ENCODE data around the gene IQCC.

Gene IQCC

DNA sequence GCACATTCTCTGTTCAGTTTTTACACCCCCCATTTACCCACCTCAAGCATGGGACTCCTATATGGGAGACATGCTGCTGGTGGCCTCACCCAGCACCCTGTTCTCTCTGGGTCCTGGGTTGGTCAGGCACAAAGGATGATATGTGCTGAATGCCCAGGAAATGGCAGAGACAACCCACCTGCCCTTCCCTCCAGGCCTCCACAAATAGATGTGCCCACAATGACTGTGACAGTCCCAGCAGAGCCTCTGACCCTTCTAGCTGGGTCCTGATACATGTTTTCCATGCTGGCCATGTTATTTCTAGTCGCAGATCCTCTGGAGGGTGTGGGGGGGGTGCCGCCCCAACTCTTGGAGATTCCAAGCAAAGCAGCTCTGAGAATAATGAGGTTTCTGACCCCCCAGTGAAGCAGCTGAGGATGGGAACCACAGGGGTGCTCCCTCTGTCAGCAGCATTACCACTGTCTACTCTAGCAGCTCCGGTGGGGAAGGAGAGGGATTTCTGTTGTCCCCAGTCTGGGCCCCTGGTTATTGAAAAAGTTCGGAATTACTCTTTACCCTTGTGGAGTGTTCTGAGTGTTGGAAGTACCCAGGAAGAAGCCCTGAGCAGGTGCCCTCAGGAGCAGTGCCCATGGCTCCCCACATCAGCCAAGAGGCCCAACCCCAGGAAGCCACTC lies 6.3 kb upstream of the IQCC start:
- TF ChIP-seq EZH2phosphoT487 (IDR thresholded peaks at IDR 0.05; ENCODE audit: low read depth) (no peak), CTCF (IDR thresholded peaks at IDR 0.05; ENCODE audit: low read depth, low read length) (no peak)
- Histone ChIP-seq H3K27me3 (ENCODE audit: low read depth, low read length) (no peaks in the 10 kb centered on the region), H3K9ac (ENCODE audit: low read length) (peak overlapping the region; percentile 76; the same call in 1 of the 2 replicates), H2AFZ (ENCODE audit: low read depth, low read length) (no peak overlapping the region), H3K36me3 (replicated peaks; ENCODE audit: low read depth, low read length) (peaks cover 19% of the 10 kb centered on the region), H3K9me3 (ENCODE audit: insufficient read depth, low read length) (no peaks in the 10 kb centered on the region), H3K79me2 (ENCODE audit: low read length) (peaks cover 23% of the 10 kb centered on the region), H3K4me1 (ENCODE audit: low read length) (peaks cover 37% of the 10 kb centered on the region), H3K27ac (ENCODE audit: low read length) (peak overlapping the region; percentile 93), H3K4me3 (ENCODE audit: low read length) (peak overlapping the region; percentile 88), H4K20me1 (ENCODE audit: insufficient read depth, low read length) (no peaks in the 10 kb centered on the region), H3K4me2 (ENCODE audit: low read length) (peak overlapping the region; percentile 81)

GRCh38 chr1:32199717-32200072 lies 5.8 kb upstream of the IQCC start:
- Histone ChIP-seq H3K4me2 (ENCODE audit: low read length) (peak overlapping the region; percentile 81), H3K79me2 (ENCODE audit: low read length) (peaks cover 23% of the 10 kb centered on the region), H4K20me1 (ENCODE audit: insufficient read depth, low read length) (no peaks in the 10 kb centered on the region), H3K27me3 (ENCODE audit: low read depth, low read length) (no peaks in the 10 kb centered on the region), H2AFZ (ENCODE audit: low read depth, low read length) (no peak overlapping the region), H3K4me3 (ENCODE audit: low read length) (peak overlapping the region; percentile 88), H3K36me3 (replicated peaks; ENCODE audit: low read depth, low read length) (peaks cover 17% of the 10 kb centered on the region), H3K9me3 (ENCODE audit: insufficient read depth, low read length) (no peaks in the 10 kb centered on the region), H3K4me1 (ENCODE audit: low read length) (peaks cover 37% of the 10 kb centered on the region), H3K27ac (ENCODE audit: low read length) (peak overlapping the region; percentile 93), H3K9ac (ENCODE audit: low read length) (peak overlapping the region; percentile 76)
- TF ChIP-seq CTCF (IDR thresholded peaks at IDR 0.05; ENCODE audit: low read depth, low read length) (no peak), EZH2phosphoT487 (IDR thresholded peaks at IDR 0.05; ENCODE audit: low read depth) (no peak)

- H3K9me3 ChIP-seq (ENCODE audit: insufficient read depth, low read length): no peaks in the 10 kb centered on the region
- H3K9ac ChIP-seq (ENCODE audit: low read length): peak within 1 kb of the TSS; percentile 76
- H3K36me3 ChIP-seq (replicated peaks; ENCODE audit: low read depth, low read length): peaks cover 17% of the 10 kb centered on the region
- H3K27ac ChIP-seq (ENCODE audit: low read length): peak within 1 kb of the TSS; percentile 93
- peak within 1 kb of the TSS; percentile 38; the same call in 1 of the 2 replicates for H2AFZ ChIP-seq (ENCODE audit: low read depth, low read length)
- no peak for TF ChIP-seq CTCF (IDR thresholded peaks at IDR 0.05; ENCODE audit: low read depth, low read length)
- TF ChIP-seq EZH2phosphoT487 (IDR thresholded peaks at IDR 0.05; ENCODE audit: low read depth): no peak
- H3K4me1 ChIP-seq (ENCODE audit: low read length): peaks cover 40% of the 10 kb centered on the region
- H4K20me1 ChIP-seq (ENCODE audit: insufficient read depth, low read length): no peaks in the 10 kb centered on the region
- peaks cover 23% of the 10 kb centered on the region for H3K79me2 ChIP-seq (ENCODE audit: low read length)
- peak within 1 kb of the TSS; percentile 88 for H3K4me3 ChIP-seq (ENCODE audit: low read length)
- H3K27me3 ChIP-seq (ENCODE audit: low read depth, low read length): no peaks in the 10 kb centered on the region
- peak within 1 kb of the TSS; percentile 81 for H3K4me2 ChIP-seq (ENCODE audit: low read length)
Observed at GRCh38 chr1:32200226-32201010, 5.1 kb upstream of the IQCC start, which contains the start of gene CCDC28B. Gene CCDC28B, plus strand, starts transcription at chr1:32200595. Its CDS starts 1,341 bp downstream, at chr1:32201936.
